ENCODE measurements around the gene COBL.
A peak's percentile ranks its signal among the peaks of the same experiment; 100 is the strongest.

COBL gene

GRCh38 chr7:51072281-51072680, 244.3 kb downstream of the COBL start:
- no peak for DNase-seq

- no peak for DNase-seq
Measured at GRCh38 chr7:51071427-51071826, 245.2 kb downstream of the COBL start.

- DNase-seq, result no peak
Measured at GRCh38 chr7:51070151-51070550, 246.5 kb downstream of the COBL start.

GRCh38 chr7:51069411-51070083, 247.1 kb downstream of the COBL start:
- no peak for DNase-seq

GRCh38 chr7:51068401-51068800, 248.2 kb downstream of the COBL start:
- DNase-seq, result no peak

GRCh38 chr7:51067757-51068156, 248.9 kb downstream of the COBL start:
- DNase-seq, result peak; percentile 12

GRCh38 chr7:51067258-51067657, 249.4 kb downstream of the COBL start:
- DNase-seq, result no peak

GRCh38 chr7:51066405-51066882, 250.2 kb downstream of the COBL start:
- DNase-seq, result no peak

GRCh38 chr7:51065766-51066165, 250.8 kb downstream of the COBL start:
- DNase-seq, result no peak

- no peak for DNase-seq
Measured at GRCh38 chr7:51064688-51065087, 251.9 kb downstream of the COBL start.

GRCh38 chr7:51062222-51062987, 254.2 kb downstream of the COBL start:
- peak; percentile 3 for DNase-seq

- DNase-seq, result no peak
Measured at GRCh38 chr7:51060536-51060935, 256.1 kb downstream of the COBL start.

- DNase-seq, result no peak
Measured at GRCh38 chr7:51059504-51060142, 257.0 kb downstream of the COBL start.

GRCh38 chr7:51058764-51059163, 257.8 kb downstream of the COBL start:
- no peak for DNase-seq

GRCh38 chr7:51055039-51055840, 261.4 kb downstream of the COBL start:
- DNase-seq, result no peak

GRCh38 chr7:51054231-51054630, 262.4 kb downstream of the COBL start:
- DNase-seq, result no peak

- DNase-seq, result no peak
Measured at GRCh38 chr7:51053160-51053925, 263.3 kb downstream of the COBL start.

GRCh38 chr7:51046482-51046881, 270.1 kb downstream of the COBL start:
- DNase-seq, result no peak

GRCh38 chr7:51046103-51046466, 270.5 kb downstream of the COBL start:
- DNase-seq, result no peak

- no peak for DNase-seq
Measured at GRCh38 chr7:51045319-51046102, 271.1 kb downstream of the COBL start.

- no peak for DNase-seq
Measured at GRCh38 chr7:51043461-51043860, 273.1 kb downstream of the COBL start.

- DNase-seq, result no peak
Measured at GRCh38 chr7:51040787-51041186, 275.8 kb downstream of the COBL start.
